CD4-positive, alpha-beta memory T cell (primary cell): ENCODE data around the gene FAM241A. TPM values are rescaled to one million over a fixed set of nuclear protein-coding genes. Genes with fewer than 3 reads are reported as not detected.
A peak's percentile ranks its signal among the peaks of the same experiment; 100 is the strongest.
"Not testable (repeated sequence)": the region's sequence is repeated elsewhere in the genome, so short reads cannot be mapped to it uniquely, and the experiment has no call there.

Experiments used
- CTCF ChIA-PET: fragments of 350-600 bp; sonication (Branson Sonifier 250); formaldehyde crosslinking; loops from one replicate; lab custom pipeline; 2021; ENCODE audit warnings: inconsistent platforms; ENCODE audit not compliant: partially characterized antibody; lab: Charles Lee
- POLR2A ChIA-PET: fragments of 350-600 bp; sonication (Branson Sonifier 250); formaldehyde crosslinking; loops from one replicate; lab custom pipeline; 2021; ENCODE audit not compliant: partially characterized antibody; lab: Charles Lee
- DNase-seq, 5 donors: peaks; one replicate each; pipeline versions ENCODE4 v3.0.0 to v3.0.0-alpha.2; 2020 to 2022; ENCODE audit warnings: mixed read lengths in 1 of 5
- H3K27ac ChIP-seq: one replicate; pipeline ENCODE4 v1.7.0; 2013; ENCODE audit warnings: low read depth, low read length
- H3K27me3 ChIP-seq: 2 replicates; pipeline ENCODE4 v1.7.0; 2013; ENCODE audit warnings: mild to moderate bottlenecking, low read length, moderate library complexity; ENCODE audit not compliant: insufficient read depth
- H3K36me3 ChIP-seq: 2 replicates; pipeline ENCODE4 v1.7.0; 2013; ENCODE audit warnings: mild to moderate bottlenecking, low read length, moderate library complexity; ENCODE audit not compliant: insufficient read depth
- H3K4me1 ChIP-seq: 2 replicates; pipeline ENCODE4 v1.7.0; 2013; ENCODE audit warnings: mild to moderate bottlenecking, low read length, moderate library complexity; ENCODE audit not compliant: insufficient read depth
- H3K4me3 ChIP-seq, 2 donors: one replicate each; pipeline ENCODE4 v1.7.0; 2013; ENCODE audit warnings: low read length in 2 of 2, mild to moderate bottlenecking in 1 of 2
- H3K9me3 ChIP-seq, 2 donors: one replicate each; pipeline ENCODE4 v1.7.0; 2013; ENCODE audit warnings: low read length in 2 of 2, control low read depth in 1 of 2; ENCODE audit not compliant: control insufficient read depth in 1 of 2
- H3K27ac Mint-ChIP-seq, 7 donors: one replicate each; pipeline ENCODE4 v1.8.0; 2020 to 2021; ENCODE audit warnings: mixed read lengths in 7 of 7, mild to moderate bottlenecking in 6 of 7, inconsistent platforms in 3 of 7, moderate library complexity in 3 of 7
- H3K27me3 Mint-ChIP-seq, 2 donors: one replicate each; pipeline ENCODE4 v1.8.0; 2020 to 2021; ENCODE audit warnings: mixed read lengths in 2 of 2
- H3K36me3 Mint-ChIP-seq, 2 donors: one replicate each; pipeline ENCODE4 v1.8.0; 2020 to 2021; ENCODE audit warnings: mixed read lengths in 2 of 2, inconsistent platforms in 1 of 2, mild to moderate bottlenecking in 1 of 2
- H3K4me1 Mint-ChIP-seq, 4 donors: one replicate each; pipeline ENCODE4 v1.8.0; 2020 to 2021; ENCODE audit warnings: mixed read lengths in 4 of 4, mild to moderate bottlenecking in 1 of 4
- H3K4me3 Mint-ChIP-seq, 8 donors: one replicate each; pipeline ENCODE4 v1.8.0; 2020 to 2021; ENCODE audit warnings: mixed read lengths in 8 of 8, mild to moderate bottlenecking in 7 of 8, moderate library complexity in 6 of 8, inconsistent platforms in 3 of 8
- H3K9me3 Mint-ChIP-seq, 8 donors: one replicate each; pipeline ENCODE4 v1.8.0; 2020 to 2021; ENCODE audit warnings: mixed read lengths in 8 of 8, mild to moderate bottlenecking in 5 of 8, inconsistent platforms in 3 of 8, moderate library complexity in 1 of 8
- intact Hi-C: fragments of 100-400 bp; cut with micrococcal nuclease; formaldehyde crosslinking; loops from one replicate; pipeline ENCODE4 v1.15.1; 2023
- polyA plus RNA-seq, 2 donors: library from polyadenylated mRNA; unstranded; fragments of 300-500 nt; fragmentation: Illumina TruSeq; gene quantifications; one replicate each; pipeline ENCODE4 v1.2.3, GENCODE V29; 2021
- total RNA-seq, 2 experiments: library from RNA; stranded (reverse); gene quantifications; one replicate each; pipeline ENCODE4 v1.2.3, GENCODE V29; 2021

FAM241A gene
- total and polyA plus RNA-seq, 4 experiments from 2014 or later, result 2.7 to 4.7 (median 3.4) TPM

DNA sequence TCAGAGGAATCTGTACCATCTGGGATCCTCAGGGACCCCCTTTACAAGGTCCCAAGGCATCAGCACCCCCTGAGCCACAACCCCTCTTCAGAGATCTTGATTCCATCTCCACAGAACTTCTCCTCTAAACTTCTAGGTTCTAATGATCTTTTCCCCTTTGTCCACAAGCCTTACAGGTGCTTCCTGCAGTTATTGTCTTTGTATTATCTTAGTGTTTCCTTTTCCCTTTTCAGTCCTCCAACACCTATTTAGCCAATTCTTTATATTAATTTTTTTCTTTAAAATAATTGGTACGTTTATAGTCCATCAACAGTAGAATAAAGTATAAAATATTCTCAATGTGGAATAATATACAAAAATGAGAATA lies 35.2 kb upstream of the FAM241A start:
- no peak overlapping the region for H3K27ac Mint-ChIP-seq
- H3K27me3 ChIP-seq, result no peaks in the 10 kb centered on the region
- no peaks in the 10 kb centered on the region for H3K36me3 Mint-ChIP-seq
- no peak for DNase-seq
- H3K4me1 ChIP-seq, result no peaks in the 10 kb centered on the region
- H3K27me3 Mint-ChIP-seq, result peaks cover 0 to 1% of the 10 kb centered on the region in 2 donors
- H3K9me3 ChIP-seq, result no peaks in the 10 kb centered on the region
- peaks cover 0 to 4% (median 2%) of the 10 kb centered on the region in 4 donors for H3K4me1 Mint-ChIP-seq
- H3K4me3 Mint-ChIP-seq, result no peak overlapping the region
- no peak overlapping the region for H3K27ac ChIP-seq
- ChIA-PET CTCF (no interaction called here), POLR2A (no interaction called here)
- no peaks in the 10 kb centered on the region for H3K36me3 ChIP-seq
- no peaks in the 10 kb centered on the region for H3K9me3 Mint-ChIP-seq
- intact Hi-C loops, result no loop called here
- no peak overlapping the region for H3K4me3 ChIP-seq

DNA sequence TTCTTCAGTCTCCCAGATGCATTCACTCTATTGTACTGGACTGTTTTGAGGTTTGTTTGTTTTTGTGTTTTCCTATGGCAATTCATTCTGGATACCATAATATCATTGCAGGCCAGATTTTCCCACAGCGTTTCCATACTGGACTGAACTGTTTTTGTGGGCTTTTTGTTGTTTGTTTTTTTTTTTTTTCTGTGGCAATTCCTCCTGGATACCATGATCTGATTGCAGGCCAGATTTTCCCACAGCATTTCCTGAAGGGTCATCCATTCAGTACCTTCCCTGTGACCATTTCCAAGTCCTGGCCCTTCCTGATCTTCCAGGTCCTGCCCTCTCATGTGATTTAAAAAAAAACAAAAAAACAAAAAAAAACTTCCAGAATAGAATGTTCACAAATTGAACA lies 33.9 kb upstream of the FAM241A start:
- ChIA-PET POLR2A (no interaction called here), CTCF (no interaction called here)
- H3K9me3 Mint-ChIP-seq, result no peaks in the 10 kb centered on the region
- Histone ChIP-seq H3K4me3 (no peak overlapping the region), H3K27ac (no peak overlapping the region), H3K27me3 (no peaks in the 10 kb centered on the region), H3K36me3 (no peaks in the 10 kb centered on the region), H3K9me3 (no peaks in the 10 kb centered on the region), H3K4me1 (no peaks in the 10 kb centered on the region)
- no peak for DNase-seq
- no peak overlapping the region for H3K27ac Mint-ChIP-seq
- no peaks in the 10 kb centered on the region for H3K36me3 Mint-ChIP-seq
- H3K27me3 Mint-ChIP-seq, result peaks cover 0 to 1% of the 10 kb centered on the region in 2 donors
- H3K4me3 Mint-ChIP-seq, result no peak overlapping the region
- intact Hi-C loops, result no loop called here
- peaks cover 0 to 4% (median 2%) of the 10 kb centered on the region in 4 donors for H3K4me1 Mint-ChIP-seq

DNA sequence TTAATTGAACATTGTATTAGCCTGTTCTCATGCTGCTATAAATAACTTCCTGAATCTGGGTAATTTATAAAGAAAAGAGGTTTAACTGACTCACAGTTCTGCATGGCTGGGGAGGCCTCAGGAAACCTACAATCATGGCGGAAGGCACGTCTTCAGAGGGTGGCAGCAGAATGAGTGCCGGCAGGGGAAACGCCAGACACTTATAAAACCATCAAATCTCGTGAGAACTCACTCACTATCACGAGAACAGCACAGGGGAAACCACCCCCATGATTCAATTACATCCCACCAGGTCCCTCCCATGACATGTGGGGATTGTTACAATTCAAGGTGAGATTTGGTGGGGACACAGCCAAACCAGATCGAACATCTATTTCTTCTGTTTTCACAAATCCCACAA lies 33.2 kb upstream of the FAM241A start:
- H3K27ac Mint-ChIP-seq, H3K4me1 ChIP-seq, H3K36me3 ChIP-seq, H3K36me3 Mint-ChIP-seq, H3K9me3 ChIP-seq, H3K9me3 Mint-ChIP-seq, DNase-seq, H3K4me3 ChIP-seq, H3K27me3 Mint-ChIP-seq, intact Hi-C loops, H3K27ac ChIP-seq, POLR2A ChIA-PET, H3K27me3 ChIP-seq, H3K4me1 Mint-ChIP-seq, CTCF ChIA-PET: not testable (repeated sequence)
- peak overlapping the region in 1 of 8 donors; percentile 37 for H3K4me3 Mint-ChIP-seq

DNA sequence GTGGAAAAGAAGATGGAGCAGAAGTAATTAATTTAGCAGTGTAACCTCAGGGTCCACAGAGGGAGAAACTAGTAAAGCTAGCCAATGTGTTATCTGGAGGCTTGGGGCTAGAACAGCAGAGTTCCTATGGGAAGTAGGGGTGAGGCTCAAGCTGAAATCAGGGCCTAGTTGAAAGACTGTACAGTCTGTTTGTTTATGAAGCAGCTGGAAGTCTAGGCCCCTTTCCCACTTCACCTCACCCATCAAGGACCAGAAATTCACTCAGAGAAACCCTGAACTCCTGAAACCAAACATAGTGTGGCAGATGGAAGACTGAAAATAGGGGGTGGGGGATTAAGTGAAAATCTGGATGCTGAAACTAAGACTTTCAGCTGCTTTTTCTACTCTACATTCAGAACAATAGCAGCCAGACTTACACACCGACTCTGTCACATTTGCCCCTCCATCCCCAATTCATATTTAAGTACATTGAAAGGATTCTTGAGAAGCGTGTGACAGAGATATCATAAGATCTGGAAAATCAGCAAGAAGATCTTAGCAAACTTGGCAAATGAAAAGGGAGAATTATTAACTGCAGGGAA lies 32.6 kb upstream of the FAM241A start:
- ChIA-PET CTCF (interaction anchor here (1.0 kb wide), 1 partner anchor 10 kb away, joined by 3 read pairs; no protein-coding TSS in a partner anchor), POLR2A (no interaction called here)
- Histone ChIP-seq H3K4me1 (no peaks in the 10 kb centered on the region), H3K27ac (no peak overlapping the region), H3K9me3 (no peaks in the 10 kb centered on the region), H3K27me3 (no peaks in the 10 kb centered on the region), H3K36me3 (no peaks in the 10 kb centered on the region), H3K4me3 (no peak overlapping the region)
- Mint-ChIP-seq H3K4me3 (no peak overlapping the region), H3K36me3 (no peaks in the 10 kb centered on the region), H3K4me1 (peaks cover 0 to 4% (median 2%) of the 10 kb centered on the region in 4 donors), H3K27ac (no peak overlapping the region), H3K9me3 (no peaks in the 10 kb centered on the region), H3K27me3 (peaks cover 0 to 1% of the 10 kb centered on the region in 2 donors)
- no peak for DNase-seq
- intact Hi-C loops, result no loop called here

DNA sequence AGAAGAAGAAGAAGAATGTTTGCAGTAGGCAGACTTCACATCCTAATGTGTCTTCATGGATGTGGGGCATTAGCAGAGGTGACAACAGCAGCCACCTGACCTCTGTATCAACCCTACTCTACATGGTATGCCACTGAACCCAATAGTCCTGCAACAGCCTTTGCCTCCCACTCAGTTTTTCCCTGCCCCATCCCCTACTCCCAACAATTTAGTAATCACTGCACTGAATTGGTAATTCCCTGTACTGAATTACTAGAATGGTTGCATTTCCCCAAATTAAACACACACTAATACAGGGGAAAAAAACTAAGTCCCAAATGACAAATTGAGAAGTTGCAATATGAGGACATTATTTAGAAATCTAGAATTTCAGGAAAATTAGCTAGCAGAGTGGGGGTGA lies 31.4 kb upstream of the FAM241A start:
- Mint-ChIP-seq H3K27ac (no peak overlapping the region), H3K36me3 (no peaks in the 10 kb centered on the region), H3K4me3 (no peak overlapping the region), H3K9me3 (no peaks in the 10 kb centered on the region), H3K4me1 (peaks cover 0 to 7% (median 3%) of the 10 kb centered on the region in 4 donors), H3K27me3 (peaks cover 0 to 1% of the 10 kb centered on the region in 2 donors)
- CTCF ChIA-PET, result interaction anchor here (1.0 kb wide), 1 partner anchor 8 kb away, joined by 3 read pairs; no protein-coding TSS in a partner anchor
- Histone ChIP-seq H3K36me3 (no peaks in the 10 kb centered on the region), H3K4me3 (no peak overlapping the region), H3K9me3 (no peaks in the 10 kb centered on the region), H3K4me1 (no peaks in the 10 kb centered on the region), H3K27ac (no peak overlapping the region), H3K27me3 (no peaks in the 10 kb centered on the region)
- POLR2A ChIA-PET, result no interaction called here
- intact Hi-C loops, result no loop called here
- DNase-seq, result no peak

DNA sequence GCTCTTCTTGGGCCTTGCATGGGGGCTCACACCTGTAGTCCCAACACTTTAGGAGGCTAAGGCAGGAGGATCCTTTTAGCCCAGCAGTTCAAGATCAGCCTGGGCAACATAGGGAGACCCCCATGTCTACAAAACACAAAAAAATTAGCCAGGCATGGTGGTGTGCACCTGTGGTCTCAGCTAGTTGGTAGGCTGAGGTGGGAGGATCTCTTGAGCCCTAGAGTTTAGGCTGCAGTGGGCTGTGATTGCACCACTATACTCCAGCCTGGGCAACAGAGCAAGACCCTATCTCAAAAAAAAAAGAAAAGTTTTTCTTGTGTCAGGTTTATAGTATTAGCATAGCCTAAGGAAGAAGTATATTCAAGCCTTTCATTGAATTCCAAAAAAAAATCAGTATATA lies 30.8 kb upstream of the FAM241A start:
- Histone ChIP-seq H3K27me3 (no peaks in the 10 kb centered on the region), H3K36me3 (no peaks in the 10 kb centered on the region), H3K4me3 (no peak overlapping the region), H3K4me1 (peaks cover 3% of the 10 kb centered on the region), H3K9me3 (no peaks in the 10 kb centered on the region), H3K27ac (no peak overlapping the region)
- H3K9me3 Mint-ChIP-seq, result no peaks in the 10 kb centered on the region
- POLR2A ChIA-PET, result no interaction called here
- H3K4me1 Mint-ChIP-seq, result peaks cover 2 to 10% (median 5%) of the 10 kb centered on the region in 4 donors
- H3K27me3 Mint-ChIP-seq, result peaks cover 0 to 1% of the 10 kb centered on the region in 2 donors
- intact Hi-C loops, result no loop called here
- H3K27ac Mint-ChIP-seq, result no peak overlapping the region
- DNase-seq, result no peak
- CTCF ChIA-PET, result interaction anchor here (1.1 kb wide), 1 partner anchor 14 kb away, joined by 3 read pairs; no protein-coding TSS in a partner anchor
- H3K4me3 Mint-ChIP-seq, result no peak overlapping the region
- H3K36me3 Mint-ChIP-seq, result no peaks in the 10 kb centered on the region

DNA sequence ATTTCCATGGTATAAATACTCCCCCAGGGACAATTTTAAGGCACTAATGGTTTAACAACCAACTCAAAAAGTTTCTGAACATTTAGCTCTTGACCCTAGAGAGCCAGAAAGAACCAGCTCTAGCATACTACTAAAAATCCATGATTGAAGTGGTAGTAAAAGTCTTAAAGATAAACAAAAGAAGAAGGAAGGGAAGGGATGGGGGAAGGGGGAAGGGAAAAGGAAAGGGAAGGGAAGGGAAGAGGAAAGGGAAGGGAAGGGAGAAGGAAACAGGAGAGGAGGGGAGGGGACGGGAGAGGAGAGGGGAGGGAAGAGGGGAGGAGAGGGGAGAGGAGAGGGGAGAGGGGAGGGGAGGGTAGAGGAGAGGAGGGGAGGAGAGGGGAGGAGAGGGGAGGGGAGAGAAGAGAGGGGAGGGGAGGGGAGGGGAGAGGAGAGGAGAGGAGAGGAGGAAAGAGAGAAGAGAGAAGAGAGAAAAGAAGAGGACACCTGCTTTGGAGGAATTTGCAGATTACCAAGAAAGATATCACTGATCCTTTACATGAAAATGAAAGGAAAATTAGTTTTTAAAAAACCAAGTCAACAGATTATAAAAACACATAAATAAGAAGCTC lies 26.4 kb upstream of the FAM241A start:
- POLR2A ChIA-PET, result no interaction called here
- no peaks in the 10 kb centered on the region for H3K9me3 ChIP-seq
- peak overlapping the region in 1 of 7 donors; percentile 68 for H3K27ac Mint-ChIP-seq
- intact Hi-C loops, result no loop called here
- H3K4me1 ChIP-seq, result peaks cover 5% of the 10 kb centered on the region
- no peaks in the 10 kb centered on the region for H3K27me3 ChIP-seq
- CTCF ChIA-PET, result interaction anchor here (1.1 to 2.0 kb wide), 2 partner anchors 20 to 117 kb away, joined by 3 to 9 read pairs; no protein-coding TSS in a partner anchor
- no peaks in the 10 kb centered on the region for H3K36me3 Mint-ChIP-seq
- H3K27ac ChIP-seq, result no peak overlapping the region
- no peak overlapping the region for H3K4me3 Mint-ChIP-seq
- peaks cover 0 to 6% (median under 1%) of the 10 kb centered on the region in 8 donors for H3K9me3 Mint-ChIP-seq
- H3K27me3 Mint-ChIP-seq, result no peaks in the 10 kb centered on the region
- peaks cover 6 to 10% (median 10%) of the 10 kb centered on the region in 4 donors for H3K4me1 Mint-ChIP-seq
- H3K4me3 ChIP-seq, result no peak overlapping the region
- DNase-seq, result no peak
- no peaks in the 10 kb centered on the region for H3K36me3 ChIP-seq
